ENCODE data around the gene FBXL3. TPM values are rescaled to one million over a fixed set of nuclear protein-coding genes. Genes with fewer than 3 reads are reported as not detected.
"Not testable (repeated sequence)": the region's sequence is repeated elsewhere in the genome, so short reads cannot be mapped to it uniquely, and the experiment has no call there.

FBXL3 gene
- total RNA-seq, 2 experiments from 2014 or later, result 33.6 to 35.4 TPM

DNA sequence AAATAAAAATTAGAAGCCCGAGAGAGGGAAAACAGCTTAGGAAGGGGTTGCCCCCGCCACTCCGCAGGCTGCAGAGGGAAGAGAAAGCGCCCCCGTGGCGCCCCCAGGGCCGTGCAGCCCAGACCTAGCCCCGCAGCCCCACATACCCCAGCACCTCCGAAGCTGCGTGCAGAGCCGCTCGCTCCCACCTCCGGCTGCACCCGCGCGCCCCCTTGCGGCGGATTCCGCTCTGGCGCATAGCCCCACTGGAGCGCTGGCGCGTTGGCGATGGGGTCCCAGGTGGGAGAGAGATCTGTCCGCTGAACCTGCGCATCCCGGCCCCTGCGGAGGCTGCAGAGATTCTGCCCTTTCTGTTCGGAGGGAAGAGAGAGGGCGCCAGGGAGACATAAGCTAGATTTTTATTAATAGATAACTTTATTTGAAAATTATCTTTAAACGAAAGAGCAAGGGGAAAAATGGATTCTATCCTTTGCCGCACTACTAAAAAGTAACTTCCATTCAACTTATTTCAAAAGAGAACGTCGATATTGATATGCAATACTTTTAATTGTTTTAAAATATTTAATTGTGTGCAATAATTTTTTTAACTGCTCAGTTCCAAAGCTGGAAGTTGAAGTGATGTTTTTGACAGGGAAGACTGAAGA, 46.8 kb downstream of the FBXL3 start:
- DNase-seq, result peak; percentile 90
- peak overlapping the region; percentile 67 for H3K4me3 Mint-ChIP-seq
- H3K9me3 Mint-ChIP-seq, result no peaks in the 10 kb centered on the region
- H3K27ac Mint-ChIP-seq, result no peak overlapping the region
- peaks cover 4% of the 10 kb centered on the region for H3K4me1 Mint-ChIP-seq
- no peaks in the 10 kb centered on the region for H3K36me3 Mint-ChIP-seq
- H3K27me3 Mint-ChIP-seq, result peaks cover 39% of the 10 kb centered on the region

- no peak overlapping the region for H3K27ac Mint-ChIP-seq
- H3K36me3 Mint-ChIP-seq, result no peaks in the 10 kb centered on the region
- H3K9me3 Mint-ChIP-seq, result no peaks in the 10 kb centered on the region
- peaks cover 4% of the 10 kb centered on the region for H3K4me1 Mint-ChIP-seq
- H3K4me3 Mint-ChIP-seq, result no peak overlapping the region
- peaks cover 53% of the 10 kb centered on the region for H3K27me3 Mint-ChIP-seq
- DNase-seq, result no peak
Observed at GRCh38 chr13:76976929-76977328, 50.0 kb downstream of the FBXL3 start.

DNA sequence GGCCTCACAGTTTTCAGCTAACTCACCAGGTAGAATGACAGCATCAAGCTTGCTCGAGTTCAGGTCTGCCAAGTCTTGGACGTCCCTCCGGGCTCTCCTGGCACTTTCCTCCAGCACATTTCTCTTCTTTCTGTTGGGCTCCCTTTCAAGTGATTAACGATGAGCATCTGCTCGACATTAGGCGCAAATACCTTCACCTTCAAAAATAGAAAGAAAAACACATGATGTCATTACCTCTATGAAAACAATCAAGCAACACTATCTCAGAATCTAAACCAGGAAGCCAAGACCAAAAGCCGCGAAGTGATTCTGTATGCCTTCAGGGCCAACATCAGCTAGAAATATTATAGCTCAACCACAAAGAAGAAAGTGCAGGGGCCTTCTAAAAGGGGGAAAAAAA, 50.5 kb downstream of the FBXL3 start:
- H3K4me3 Mint-ChIP-seq, result no peak overlapping the region
- DNase-seq, result no peak

DNA sequence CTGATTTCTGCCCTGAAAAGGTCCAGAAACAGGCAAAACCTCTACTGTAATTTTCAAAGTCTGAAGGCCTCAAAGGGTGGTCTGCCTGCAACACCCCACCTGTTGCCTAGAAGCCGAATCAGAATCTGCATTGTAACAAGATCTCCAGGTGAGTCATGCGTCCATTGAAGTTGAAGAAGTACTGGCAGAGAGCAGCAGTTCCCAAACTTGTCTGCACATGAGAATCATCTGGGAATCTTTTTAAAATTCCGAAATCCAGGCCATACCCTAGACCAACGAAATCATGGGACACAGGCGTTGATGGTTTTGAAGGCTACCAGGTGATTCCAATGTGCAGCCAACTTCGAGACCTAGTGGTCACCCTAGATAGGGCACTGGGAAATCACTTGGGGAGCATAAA, 51.1 kb downstream of the FBXL3 start:
- H3K9me3 Mint-ChIP-seq, result no peaks in the 10 kb centered on the region
- peaks cover 50% of the 10 kb centered on the region for H3K27me3 Mint-ChIP-seq
- no peak overlapping the region for H3K27ac Mint-ChIP-seq
- no peak for DNase-seq
- no peak overlapping the region for H3K4me3 Mint-ChIP-seq
- H3K36me3 Mint-ChIP-seq, result no peaks in the 10 kb centered on the region
- H3K4me1 Mint-ChIP-seq, result peaks cover 4% of the 10 kb centered on the region

More for the DNA sequence above, 50.5 kb downstream of the FBXL3 start:
- no peaks in the 10 kb centered on the region for H3K36me3 Mint-ChIP-seq
- H3K4me1 Mint-ChIP-seq, result peaks cover 4% of the 10 kb centered on the region
- peaks cover 53% of the 10 kb centered on the region for H3K27me3 Mint-ChIP-seq
- H3K27ac Mint-ChIP-seq, result no peak overlapping the region
- no peaks in the 10 kb centered on the region for H3K9me3 Mint-ChIP-seq

- Mint-ChIP-seq H3K4me1 (peaks cover 3% of the 10 kb centered on the region), H3K27ac (no peak overlapping the region), H3K27me3 (peaks cover 46% of the 10 kb centered on the region), H3K36me3 (no peaks in the 10 kb centered on the region), H3K4me3 (no peak overlapping the region), H3K9me3 (no peaks in the 10 kb centered on the region)
- DNase-seq, result no peak
Observed at GRCh38 chr13:76974618-76974975, 52.4 kb downstream of the FBXL3 start.

- Mint-ChIP-seq H3K27ac (no peak overlapping the region), H3K4me3 (no peak overlapping the region), H3K4me1 (peaks cover 3% of the 10 kb centered on the region), H3K27me3 (peaks cover 43% of the 10 kb centered on the region), H3K9me3 (no peaks in the 10 kb centered on the region), H3K36me3 (no peaks in the 10 kb centered on the region)
- DNase-seq, result no peak
Observed at GRCh38 chr13:76973920-76974617, 52.9 kb downstream of the FBXL3 start.

DNA sequence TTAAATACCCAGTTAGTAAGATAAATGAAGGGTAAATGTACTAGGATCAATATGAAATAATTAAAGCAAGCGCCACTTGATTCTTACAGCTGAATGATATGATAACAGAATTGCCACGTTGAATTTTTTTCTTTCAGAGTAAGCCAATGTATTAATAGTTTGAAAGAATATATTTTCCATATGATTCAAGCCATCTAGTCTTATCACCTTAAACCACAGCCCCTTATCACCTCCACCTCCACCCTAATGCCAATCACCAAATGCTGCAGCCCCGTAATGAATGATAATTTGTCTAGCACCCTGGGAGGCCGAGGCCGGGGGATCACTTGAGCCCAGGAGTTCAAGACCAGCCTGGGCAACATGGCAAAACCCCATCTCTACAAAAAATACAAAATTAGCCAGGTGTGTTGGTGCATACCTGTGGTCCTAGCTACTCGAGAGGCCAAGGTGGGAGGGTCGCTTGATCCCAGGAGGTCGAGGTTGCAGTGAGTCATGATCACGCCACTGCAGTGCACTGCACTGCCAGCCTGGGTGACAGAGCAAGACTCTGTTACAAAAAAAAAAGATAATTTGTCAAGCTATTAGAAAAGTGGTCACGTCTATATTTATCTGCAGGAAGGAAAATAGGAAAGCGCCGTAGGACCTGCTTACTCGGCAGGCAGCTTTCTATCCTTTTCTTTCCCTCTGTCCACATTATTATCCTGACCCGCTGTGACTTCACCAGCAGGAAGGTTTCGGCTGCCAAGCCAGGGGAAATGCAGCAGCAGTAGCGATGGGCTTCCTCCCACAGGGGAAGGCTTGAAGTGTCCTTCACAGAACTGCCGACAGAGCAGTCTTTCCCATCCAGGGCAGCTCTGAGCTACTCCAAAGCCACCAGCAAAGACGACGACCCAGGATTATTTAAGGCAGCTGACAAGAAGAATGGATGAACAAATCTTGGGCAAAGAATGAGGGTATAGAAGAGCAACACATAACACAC, 54.8 kb downstream of the FBXL3 start:
- Mint-ChIP-seq H3K9me3 (no peaks in the 10 kb centered on the region), H3K4me3 (no peak overlapping the region), H3K27ac (no peak overlapping the region), H3K36me3 (no peaks in the 10 kb centered on the region), H3K27me3 (peaks cover 39% of the 10 kb centered on the region), H3K4me1 (peaks cover 3% of the 10 kb centered on the region)
- DNase-seq, result no peak

DNA sequence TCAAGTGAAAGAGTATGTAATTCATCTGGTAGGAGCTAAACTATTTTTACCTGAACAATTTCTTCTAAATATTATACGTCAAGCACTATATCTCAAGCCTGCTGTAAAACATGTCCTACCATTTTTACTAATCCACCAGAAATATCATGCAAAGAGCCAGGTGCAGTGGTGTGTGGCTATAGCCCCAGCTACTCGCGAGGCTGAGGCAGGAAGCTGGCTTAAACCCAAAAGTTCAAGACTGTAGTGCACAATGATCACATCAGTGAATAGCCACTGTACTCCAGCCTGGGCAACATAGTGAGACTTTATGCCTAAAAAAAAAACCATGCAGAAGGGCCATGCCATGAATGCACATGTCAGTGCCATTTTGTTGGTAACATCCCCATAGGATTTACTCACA, 55.7 kb downstream of the FBXL3 start:
- H3K4me3 Mint-ChIP-seq, result no peak overlapping the region
- no peak for DNase-seq
- H3K4me1 Mint-ChIP-seq, result no peaks in the 10 kb centered on the region
- H3K27me3 Mint-ChIP-seq, result peaks cover 36% of the 10 kb centered on the region
- no peaks in the 10 kb centered on the region for H3K36me3 Mint-ChIP-seq
- H3K9me3 Mint-ChIP-seq, result no peaks in the 10 kb centered on the region
- H3K27ac Mint-ChIP-seq, result no peak overlapping the region

DNA sequence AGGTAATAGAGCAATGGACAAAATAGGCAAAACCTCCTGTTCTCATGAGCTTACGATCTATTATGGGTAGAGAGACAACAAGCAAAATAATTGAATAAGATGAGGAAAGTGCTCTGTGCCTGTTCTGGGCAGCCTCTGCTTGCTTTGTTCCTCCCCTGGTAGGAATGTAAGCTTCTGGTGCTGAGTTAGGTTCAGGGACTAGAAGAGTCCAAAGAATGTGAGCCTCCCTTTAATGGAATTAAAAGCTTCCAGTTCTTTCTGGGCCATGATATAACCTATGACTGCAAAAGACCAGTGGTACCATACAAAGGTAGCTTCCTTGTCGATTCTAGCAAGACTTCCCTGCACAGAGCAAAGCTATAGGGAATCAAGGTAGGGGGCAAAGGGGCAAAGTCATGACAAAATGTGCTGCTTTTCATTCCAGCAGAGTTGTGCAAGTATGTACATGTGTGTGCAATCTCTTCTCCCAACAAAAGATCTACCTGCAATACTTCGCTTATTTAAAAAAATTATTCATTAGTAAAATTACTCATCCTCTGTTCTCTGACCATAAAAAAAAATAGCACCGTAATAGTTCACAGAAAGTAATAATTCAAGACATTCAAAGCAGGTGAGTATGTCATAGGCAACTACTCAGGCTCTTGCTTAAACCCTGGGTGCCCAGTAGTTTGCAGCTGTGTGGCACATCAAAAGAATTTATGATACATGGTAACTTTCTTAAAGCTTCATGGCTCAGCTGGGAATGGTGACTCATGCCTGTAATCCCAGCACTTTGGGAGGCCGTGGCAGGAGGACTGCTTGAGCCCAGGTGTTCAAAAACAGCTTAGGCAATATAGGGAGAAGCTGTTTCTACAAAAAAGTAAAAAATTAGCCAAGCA, 57.2 kb downstream of the FBXL3 start:
- no peak overlapping the region for H3K27ac Mint-ChIP-seq
- H3K4me1 Mint-ChIP-seq, result no peaks in the 10 kb centered on the region
- no peak for DNase-seq
- H3K9me3 Mint-ChIP-seq, result no peaks in the 10 kb centered on the region
- H3K27me3 Mint-ChIP-seq, result peaks cover 35% of the 10 kb centered on the region
- H3K36me3 Mint-ChIP-seq, result no peaks in the 10 kb centered on the region
- H3K4me3 Mint-ChIP-seq, result no peak overlapping the region

GRCh38 chr13:76968041-76968440, 58.9 kb downstream of the FBXL3 start:
- Mint-ChIP-seq H3K9me3 (no peaks in the 10 kb centered on the region), H3K27me3 (peaks cover 24% of the 10 kb centered on the region)

DNA sequence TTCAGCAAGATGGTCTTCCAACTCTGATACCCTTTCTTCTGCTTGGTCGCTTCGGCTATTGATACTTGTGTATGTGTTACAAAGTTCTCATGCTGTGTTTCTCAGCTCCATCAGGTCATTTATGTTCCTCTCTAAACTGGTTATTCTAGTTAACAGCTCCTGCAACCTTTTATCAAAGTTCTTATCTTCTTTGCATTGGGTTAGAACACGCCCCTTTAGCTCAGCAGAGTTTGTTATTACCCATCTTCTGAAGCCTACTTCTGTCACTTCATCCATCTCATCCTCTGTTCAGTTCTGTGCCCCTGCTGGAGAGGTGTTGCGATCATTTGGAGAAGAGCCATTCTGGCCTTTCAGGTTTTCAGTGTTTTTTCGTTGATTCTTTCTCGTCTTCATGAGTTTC, 59.9 kb downstream of the FBXL3 start:
- peaks cover 14% of the 10 kb centered on the region for H3K27me3 Mint-ChIP-seq
- no peaks in the 10 kb centered on the region for H3K4me1 Mint-ChIP-seq
- no peaks in the 10 kb centered on the region for H3K9me3 Mint-ChIP-seq
- no peaks in the 10 kb centered on the region for H3K36me3 Mint-ChIP-seq
- H3K4me3 Mint-ChIP-seq, result no peak overlapping the region
- no peak for DNase-seq
- no peak overlapping the region for H3K27ac Mint-ChIP-seq

More at GRCh38 chr13:76968041-76968440, 58.9 kb downstream of the FBXL3 start:
- no peaks in the 10 kb centered on the region for H3K36me3 Mint-ChIP-seq
- H3K27ac Mint-ChIP-seq, result no peak overlapping the region
- H3K4me3 Mint-ChIP-seq, result no peak overlapping the region
- H3K4me1 Mint-ChIP-seq, result no peaks in the 10 kb centered on the region
- no peak for DNase-seq

DNA sequence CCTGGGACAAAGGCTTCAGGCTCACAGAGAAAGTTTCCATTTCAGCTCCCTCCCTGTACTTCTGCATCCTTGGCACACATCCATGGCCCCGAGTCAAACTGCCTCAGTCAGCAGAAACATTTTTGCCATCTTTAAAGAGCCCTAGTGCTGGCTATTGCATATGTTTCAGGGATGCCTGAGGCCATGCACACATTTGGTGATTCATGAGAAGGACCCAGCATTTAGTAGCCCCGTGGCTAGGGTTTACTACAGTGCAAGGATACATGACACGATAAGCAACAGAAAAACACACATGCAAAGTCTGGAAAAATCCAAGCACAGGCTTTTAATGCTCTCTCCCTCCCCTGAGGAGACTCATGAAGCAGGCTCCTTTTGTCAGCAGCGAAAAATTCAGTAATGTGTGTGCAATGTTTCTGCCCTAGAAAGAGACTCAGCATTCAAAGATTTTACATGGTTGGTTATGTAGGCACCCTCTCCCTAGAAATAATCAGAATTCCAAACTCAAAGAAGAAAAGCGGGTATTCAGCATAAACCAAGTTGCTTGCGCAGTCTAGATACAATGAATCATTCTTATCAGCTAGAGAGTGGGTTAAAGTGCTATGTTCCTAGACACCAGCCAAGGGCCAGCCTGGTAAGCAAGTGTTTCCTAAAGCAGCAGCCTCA, 61.1 kb downstream of the FBXL3 start:
- H3K27ac Mint-ChIP-seq, result no peak overlapping the region
- H3K4me3 Mint-ChIP-seq, result no peak overlapping the region
- H3K9me3 Mint-ChIP-seq, result peaks cover under 1% of the 10 kb centered on the region
- H3K4me1 Mint-ChIP-seq, result no peaks in the 10 kb centered on the region
- peaks cover 7% of the 10 kb centered on the region for H3K27me3 Mint-ChIP-seq
- DNase-seq, result no peak
- no peaks in the 10 kb centered on the region for H3K36me3 Mint-ChIP-seq

DNA sequence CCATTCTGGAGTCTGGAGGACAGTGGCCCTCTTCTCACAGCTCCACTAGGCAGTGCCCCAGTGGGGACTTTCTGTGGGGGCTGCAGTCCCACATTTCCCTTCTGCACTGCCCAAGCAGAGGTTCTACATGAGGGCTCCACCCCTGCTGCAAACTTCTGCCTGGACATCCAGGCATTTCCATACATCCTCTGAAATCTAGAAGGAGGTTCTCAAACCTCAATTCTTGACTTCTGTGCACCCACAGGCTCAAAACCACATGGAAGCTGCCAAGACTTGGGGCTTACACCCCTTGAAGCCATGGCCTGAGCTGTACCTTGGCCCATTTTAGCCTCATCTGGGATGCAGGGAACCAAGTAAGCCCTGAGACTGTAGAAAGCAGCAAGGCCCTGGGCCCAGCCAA, 67.2 kb downstream of the FBXL3 start:
- not testable (repeated sequence) for DNase-seq, H3K4me1 Mint-ChIP-seq, H3K36me3 Mint-ChIP-seq, H3K27me3 Mint-ChIP-seq, H3K4me3 Mint-ChIP-seq, H3K27ac Mint-ChIP-seq
- peaks cover 16% of the 10 kb centered on the region for H3K9me3 Mint-ChIP-seq

GRCh38 chr13:76958841-76959432, 68.0 kb downstream of the FBXL3 start:
- H3K4me1 Mint-ChIP-seq, result no peaks in the 10 kb centered on the region
- peaks cover 16% of the 10 kb centered on the region for H3K9me3 Mint-ChIP-seq
- H3K27me3 Mint-ChIP-seq, result no peaks in the 10 kb centered on the region
- H3K4me3 Mint-ChIP-seq, result no peak overlapping the region
- H3K36me3 Mint-ChIP-seq, result no peaks in the 10 kb centered on the region
- DNase-seq, result no peak
- no peak overlapping the region for H3K27ac Mint-ChIP-seq
